NCI-H187 (cell line): ENCODE results near the gene TMEM247.

Experiments used
- DNase-seq, 2 experiments: peaks; one replicate each; lab custom pipeline; 2025; lab: John Stamatoyannopoulos, UW

The TMEM247 gene

GRCh38 chr2:46489423-46490174 is 10.2 kb downstream of the TMEM247 start:
- DNase-seq, result no peak

DNA sequence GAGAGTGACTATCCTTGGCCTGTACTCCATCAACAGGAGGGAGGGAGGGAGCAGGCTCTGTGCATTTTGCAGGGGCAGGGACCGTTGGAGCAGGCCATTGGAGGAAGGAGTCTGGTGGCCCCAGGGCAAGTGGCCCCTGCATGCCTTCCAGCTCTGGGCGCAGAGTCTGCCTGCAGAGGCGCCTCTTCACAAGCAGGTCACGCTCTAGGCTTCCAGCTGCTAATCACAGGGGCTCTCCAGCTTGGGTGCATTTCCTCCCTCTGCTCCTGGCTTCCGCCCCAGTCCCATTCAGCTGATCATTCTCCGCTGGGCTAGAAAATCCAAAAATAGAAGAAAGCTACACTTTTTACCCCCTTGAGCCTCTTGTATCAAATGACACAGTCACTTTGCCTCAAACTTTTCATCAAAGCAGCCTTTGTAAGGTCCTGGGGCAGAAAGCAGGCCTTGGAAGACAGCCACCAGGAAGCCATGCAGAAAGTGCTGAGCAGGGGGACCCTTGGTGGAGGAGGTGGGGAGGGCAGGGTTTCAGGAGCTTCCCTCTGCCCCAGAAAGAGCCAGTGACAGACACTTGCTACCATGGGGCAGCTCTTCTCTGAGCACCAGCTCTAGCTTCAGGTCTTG is 11.3 kb downstream of the TMEM247 start:
- no peak for DNase-seq

DNA sequence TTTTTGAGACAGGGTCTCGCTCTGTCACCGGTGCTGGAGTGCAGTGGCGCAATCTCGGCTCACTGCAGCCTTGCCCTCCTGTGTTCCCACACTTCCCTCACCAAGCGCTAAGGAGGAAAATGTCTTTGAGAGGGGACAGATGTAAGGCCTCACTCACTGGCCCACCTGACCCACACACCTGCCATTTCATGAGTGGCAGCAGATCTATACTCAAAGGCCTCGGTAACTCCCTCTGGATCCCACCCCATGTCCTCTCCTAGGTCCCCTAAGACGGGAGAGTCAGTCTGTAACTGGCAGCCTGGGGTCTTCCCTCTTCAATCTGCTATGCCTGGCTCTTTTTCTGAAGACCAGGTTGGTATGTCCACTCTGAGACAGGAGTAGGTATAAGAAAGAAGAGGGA is 12.9 kb downstream of the TMEM247 start:
- no peak for DNase-seq

DNA sequence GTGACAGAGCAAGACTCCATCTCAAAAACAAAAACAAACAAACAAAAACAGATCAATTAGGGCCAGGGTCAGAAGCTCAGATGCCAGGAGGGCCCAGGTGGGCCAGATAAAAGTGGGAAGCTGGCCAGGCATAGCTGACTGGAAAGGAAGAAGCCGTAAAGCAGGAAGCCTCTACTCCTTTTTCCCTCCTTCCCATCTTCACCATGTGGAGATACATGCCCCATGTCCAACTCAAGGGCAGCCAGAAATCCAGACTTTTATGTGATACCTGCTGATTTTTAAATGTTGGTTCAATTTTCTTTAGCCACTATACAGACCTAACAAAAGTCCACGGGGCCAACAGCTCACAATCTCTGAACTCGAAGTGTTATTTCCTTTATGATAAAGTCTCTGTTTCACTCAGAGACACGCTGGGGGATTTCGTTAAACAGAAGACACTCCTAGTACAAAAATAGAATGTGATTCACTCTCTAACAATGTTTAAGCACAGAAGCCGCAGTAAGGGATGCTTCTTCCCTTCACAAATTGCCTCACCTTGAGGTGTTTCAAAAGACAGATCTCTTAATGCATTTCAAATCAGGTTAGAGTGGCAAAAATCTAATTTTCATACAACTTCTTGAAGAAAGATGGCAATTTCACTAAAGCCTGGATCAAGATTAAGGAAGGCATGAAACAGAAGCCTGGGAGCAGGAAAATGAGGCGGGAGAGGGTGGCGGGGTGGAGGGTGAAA is 14.0 kb downstream of the TMEM247 start:
- DNase-seq, result no peak

DNA sequence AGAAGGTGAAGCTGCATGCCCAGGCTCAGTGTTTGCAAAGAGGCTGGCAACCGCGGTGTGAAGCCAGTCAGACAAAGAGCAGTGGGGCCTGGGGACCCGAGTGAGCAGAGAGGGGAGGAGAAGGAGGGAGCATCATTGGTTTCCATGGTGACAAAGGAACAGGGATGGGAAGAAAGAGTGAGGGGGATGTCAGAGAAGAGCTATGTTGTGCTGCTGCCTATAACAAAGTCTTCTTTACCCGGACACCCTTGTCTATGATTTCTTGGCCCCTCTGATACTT is 14.5 kb downstream of the TMEM247 start:
- no peak for DNase-seq

- DNase-seq, result no peak
Observed at GRCh38 chr2:46494596-46494995, 15.2 kb downstream of the TMEM247 start.

- no peak for DNase-seq
Observed at GRCh38 chr2:46495231-46496030, 16.1 kb downstream of the TMEM247 start.

DNA sequence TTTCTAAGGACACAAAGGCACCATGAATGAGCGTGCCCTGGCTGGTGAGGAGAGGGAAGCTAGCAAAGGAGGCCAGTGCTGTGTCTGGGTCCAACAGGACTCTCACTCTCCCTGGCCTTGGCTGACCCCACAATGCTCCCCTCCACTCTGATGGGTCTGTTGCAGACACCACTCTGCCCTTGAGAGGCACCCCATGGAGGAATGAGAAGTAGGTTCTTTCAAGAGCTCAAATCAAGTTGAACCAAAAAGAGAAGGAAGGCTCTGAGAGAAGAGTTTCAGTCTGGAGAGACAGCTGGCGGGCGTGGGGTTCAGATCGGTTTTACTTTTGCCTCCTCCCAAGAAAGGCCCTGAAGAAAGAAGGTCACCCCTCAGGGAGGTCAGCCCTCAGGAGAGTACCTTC is 18.4 kb downstream of the TMEM247 start:
- no peak for DNase-seq

- no peak for DNase-seq
Observed at GRCh38 chr2:46498681-46499080, 19.3 kb downstream of the TMEM247 start.

GRCh38 chr2:46499392-46499785 is 20.0 kb downstream of the TMEM247 start:
- no peak for DNase-seq

GRCh38 chr2:46500801-46501200 is 21.4 kb downstream of the TMEM247 start:
- no peak for DNase-seq

GRCh38 chr2:46502291-46502885 is 23.0 kb downstream of the TMEM247 start:
- DNase-seq, result no peak

DNA sequence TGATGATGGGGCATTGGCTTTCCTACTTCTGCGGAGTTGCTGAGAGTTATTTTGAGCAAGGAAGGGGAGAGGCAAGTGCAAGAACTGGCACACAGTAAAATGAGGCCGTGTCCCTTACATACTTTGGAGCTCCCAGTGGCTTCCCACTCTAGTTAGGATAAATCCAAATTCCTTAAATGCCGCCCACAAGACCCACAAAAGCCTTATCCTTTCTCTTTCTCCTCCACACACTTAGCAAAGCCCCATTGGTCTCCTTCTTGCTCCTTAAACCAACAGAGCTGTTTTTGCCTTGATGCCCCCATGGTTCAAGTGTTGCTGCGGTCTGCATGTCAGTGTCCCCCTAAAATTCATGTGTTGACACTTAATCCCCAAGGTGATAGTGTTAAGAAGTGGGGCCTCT is 24.3 kb downstream of the TMEM247 start:
- no peak for DNase-seq

DNA sequence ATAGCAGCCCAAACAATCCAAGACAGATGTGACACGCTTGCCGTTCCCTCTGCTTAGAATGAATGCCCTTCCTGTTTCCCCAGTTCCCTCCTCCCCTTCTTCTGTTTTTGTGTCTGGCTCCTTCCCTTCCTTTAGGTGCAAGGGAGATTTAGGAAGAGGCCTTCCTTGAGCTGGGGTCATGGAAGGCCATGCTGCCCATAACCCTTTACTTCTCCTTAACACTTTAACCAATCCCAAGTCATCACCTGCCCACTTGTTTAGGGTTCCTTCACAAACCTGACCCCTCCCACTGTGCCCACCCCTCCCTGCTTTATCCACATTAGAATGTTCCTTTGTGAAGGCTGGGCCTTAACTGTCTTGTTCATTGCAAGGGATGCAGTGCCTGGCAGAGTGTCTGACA is 24.9 kb downstream of the TMEM247 start:
- DNase-seq, result no peak

DNA sequence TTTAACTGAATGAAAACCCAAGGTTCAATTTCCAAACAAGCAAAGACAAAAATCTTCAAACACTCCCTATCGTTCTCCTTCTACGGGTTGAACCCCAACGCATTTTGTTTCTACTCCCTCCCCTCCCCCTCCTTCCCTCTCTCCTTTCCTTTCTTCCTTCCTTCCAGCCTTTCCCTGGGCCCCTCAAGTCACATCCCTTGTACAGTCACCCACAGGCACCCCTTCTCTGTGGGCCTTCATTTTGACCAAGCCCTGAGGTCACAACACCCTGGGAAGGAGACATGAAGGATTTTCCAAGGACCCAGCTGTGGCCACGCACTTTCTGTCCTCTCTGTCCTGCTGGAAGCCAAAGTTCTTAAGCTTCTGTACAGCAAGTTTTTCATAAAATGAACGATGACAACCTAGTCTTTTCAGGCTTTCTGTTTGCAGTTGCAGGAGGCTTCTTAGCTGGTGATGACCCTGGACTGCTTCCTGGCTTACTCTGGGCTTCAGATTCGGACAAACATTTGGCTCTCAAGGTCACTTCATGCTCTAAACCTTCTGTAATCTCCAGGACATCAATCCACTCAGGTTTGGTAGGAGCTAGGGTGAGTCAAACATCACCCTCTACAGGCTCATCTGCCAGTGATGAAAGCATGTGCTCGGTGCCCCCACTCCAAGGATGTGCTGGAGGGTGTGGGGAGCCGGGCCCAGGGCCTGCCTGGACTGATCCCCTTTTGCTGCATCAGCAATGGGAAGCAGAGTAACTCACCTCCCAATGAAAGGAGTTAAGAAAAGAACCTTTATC is 25.5 kb downstream of the TMEM247 start:
- no peak for DNase-seq

GRCh38 chr2:46505472-46505783 is 26.1 kb downstream of the TMEM247 start:
- DNase-seq, result no peak

GRCh38 chr2:46506131-46506706 is 26.9 kb downstream of the TMEM247 start:
- DNase-seq, result no peak

- no peak for DNase-seq
Observed at GRCh38 chr2:46508312-46508711, 28.9 kb downstream of the TMEM247 start.

GRCh38 chr2:46508759-46509158 is 29.4 kb downstream of the TMEM247 start:
- no peak for DNase-seq

DNA sequence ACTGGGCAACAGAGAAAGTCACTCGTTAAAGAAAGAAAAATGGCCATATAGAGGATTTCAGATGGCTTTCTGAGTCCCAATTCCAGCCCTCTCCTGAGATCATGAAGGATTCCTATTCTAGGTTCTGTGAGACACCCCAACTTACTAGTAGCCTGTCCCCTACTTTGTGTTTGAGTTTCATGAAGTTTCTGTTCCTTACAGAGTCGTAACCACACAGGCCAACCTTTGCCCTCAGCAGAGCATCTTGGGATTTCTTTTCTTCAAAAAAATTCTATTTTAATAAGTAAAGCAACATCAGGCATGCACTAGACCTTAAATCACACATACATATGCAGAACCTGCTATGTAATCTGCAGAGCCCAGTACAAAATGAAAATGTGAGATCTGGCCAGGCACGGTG is 30.4 kb downstream of the TMEM247 start:
- no peak for DNase-seq

DNA sequence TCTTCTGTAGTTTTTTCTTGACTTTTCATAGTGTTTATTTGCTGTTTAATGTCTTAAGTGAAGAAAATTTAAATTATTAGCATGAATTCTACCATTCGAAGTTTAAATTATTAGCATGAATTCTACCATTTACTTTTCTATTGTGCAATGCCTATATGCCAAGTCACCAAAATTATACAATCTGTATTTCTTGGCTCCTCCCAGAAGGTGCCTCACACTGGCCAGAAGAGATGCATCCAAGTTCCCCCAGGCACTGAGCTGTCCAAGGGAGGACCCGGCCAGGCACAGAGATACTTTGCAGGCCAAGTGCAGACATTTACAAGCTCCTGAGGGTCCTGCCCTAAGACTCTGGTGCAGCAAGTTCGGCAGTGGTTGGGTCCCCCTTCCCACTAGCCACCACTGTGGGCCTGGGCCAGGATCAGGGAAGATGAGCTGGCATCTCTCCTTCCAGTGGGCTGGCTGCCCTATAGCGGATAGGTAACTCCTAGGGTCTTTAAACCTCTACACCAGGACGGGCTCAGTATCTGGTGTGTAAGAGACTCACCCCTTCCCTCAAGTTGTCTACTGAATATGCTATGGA is 31.3 kb downstream of the TMEM247 start:
- no peak for DNase-seq
